Kidney epithelial cell (primary cell): ENCODE data around the gene FCGR3A. TPM values are rescaled to one million over a fixed set of nuclear protein-coding genes. Genes with fewer than 3 reads are reported as not detected.
"Not testable (repeated sequence)": the region's sequence is repeated elsewhere in the genome, so short reads cannot be mapped to it uniquely, and the experiment has no call there.

Experiments used
- DNase-seq: peaks from one replicate; pipeline ENCODE4 v3.0.0-alpha.2; 2010; ENCODE audit warnings: low read depth
- H3K27me3 ChIP-seq: 2 replicates; pipeline ENCODE4 v1.6.0; 2011; ENCODE audit warnings: low read length; ENCODE audit not compliant: control insufficient read depth, insufficient read depth
- H3K36me3 ChIP-seq: 2 replicates; pipeline ENCODE4 v1.5.1; 2011; ENCODE audit warnings: low read length; ENCODE audit not compliant: control insufficient read depth, insufficient read depth
- H3K4me3 ChIP-seq: 2 replicates; pipeline ENCODE4 v1.5.1; 2011; ENCODE audit warnings: low read depth, mild to moderate bottlenecking, control low read depth, low read length
- total RNA-seq: library from RNA; depleted of rRNA; stranded (reverse); fragments of >200 nt; gene quantifications from 2 replicates; pipeline ENCODE4 v1.2.3, GENCODE V29; 2015
- TF ChIP-seq, protein P1 (sequence below): IDR thresholded peaks from 2 replicates; pipeline ENCODE4 v1.5.1; 2011; ENCODE audit warnings: mild to moderate bottlenecking, moderate library complexity, low read length, control low read depth, inconsistent platforms; ENCODE audit not compliant: insufficient read depth, poor library complexity, severe bottlenecking

Gene FCGR3A
- total RNA-seq, 1 donor from 2014 or later = 0.79 TPM

DNA sequence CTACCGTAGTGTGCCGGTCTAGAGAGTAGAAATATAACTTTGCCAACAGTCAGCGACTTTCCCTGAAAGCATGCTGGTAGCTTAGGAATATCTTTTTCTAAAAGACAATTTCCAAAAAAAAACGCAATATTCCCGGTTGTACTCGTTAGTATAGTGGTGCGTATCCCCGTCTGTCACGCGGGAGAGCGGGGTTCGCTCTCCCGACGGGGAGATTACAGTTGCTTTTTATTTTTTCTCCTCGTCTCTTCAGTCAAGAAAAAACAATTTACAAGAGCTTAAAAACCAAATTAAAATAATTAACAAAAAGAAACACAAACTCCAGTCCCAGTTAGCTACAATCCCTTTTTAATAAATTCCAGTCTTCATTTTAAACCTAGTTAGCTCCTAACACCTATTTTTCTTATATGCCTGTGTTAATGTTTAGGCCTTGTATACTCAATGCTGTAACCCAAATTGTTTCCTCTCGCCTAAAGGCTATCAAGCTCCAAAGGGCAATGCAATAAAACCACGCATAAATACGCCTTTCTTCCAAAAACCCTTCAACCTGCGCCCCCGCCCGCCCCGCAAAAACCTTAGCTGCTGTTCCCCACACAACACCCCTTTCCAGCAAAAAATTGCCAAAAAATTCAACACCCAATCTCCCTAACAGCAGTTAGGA lies 17.5 kb downstream of the FCGR3A start:
- H3K4me3 ChIP-seq = no peak overlapping the region
- no peaks in the 10 kb centered on the region for H3K27me3 ChIP-seq
- no peaks in the 10 kb centered on the region for H3K36me3 ChIP-seq
- TF ChIP-seq, protein P1, sequence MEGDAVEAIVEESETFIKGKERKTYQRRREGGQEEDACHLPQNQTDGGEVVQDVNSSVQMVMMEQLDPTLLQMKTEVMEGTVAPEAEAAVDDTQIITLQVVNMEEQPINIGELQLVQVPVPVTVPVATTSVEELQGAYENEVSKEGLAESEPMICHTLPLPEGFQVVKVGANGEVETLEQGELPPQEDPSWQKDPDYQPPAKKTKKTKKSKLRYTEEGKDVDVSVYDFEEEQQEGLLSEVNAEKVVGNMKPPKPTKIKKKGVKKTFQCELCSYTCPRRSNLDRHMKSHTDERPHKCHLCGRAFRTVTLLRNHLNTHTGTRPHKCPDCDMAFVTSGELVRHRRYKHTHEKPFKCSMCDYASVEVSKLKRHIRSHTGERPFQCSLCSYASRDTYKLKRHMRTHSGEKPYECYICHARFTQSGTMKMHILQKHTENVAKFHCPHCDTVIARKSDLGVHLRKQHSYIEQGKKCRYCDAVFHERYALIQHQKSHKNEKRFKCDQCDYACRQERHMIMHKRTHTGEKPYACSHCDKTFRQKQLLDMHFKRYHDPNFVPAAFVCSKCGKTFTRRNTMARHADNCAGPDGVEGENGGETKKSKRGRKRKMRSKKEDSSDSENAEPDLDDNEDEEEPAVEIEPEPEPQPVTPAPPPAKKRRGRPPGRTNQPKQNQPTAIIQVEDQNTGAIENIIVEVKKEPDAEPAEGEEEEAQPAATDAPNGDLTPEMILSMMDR = no peak
- DNase-seq = no peak

DNA sequence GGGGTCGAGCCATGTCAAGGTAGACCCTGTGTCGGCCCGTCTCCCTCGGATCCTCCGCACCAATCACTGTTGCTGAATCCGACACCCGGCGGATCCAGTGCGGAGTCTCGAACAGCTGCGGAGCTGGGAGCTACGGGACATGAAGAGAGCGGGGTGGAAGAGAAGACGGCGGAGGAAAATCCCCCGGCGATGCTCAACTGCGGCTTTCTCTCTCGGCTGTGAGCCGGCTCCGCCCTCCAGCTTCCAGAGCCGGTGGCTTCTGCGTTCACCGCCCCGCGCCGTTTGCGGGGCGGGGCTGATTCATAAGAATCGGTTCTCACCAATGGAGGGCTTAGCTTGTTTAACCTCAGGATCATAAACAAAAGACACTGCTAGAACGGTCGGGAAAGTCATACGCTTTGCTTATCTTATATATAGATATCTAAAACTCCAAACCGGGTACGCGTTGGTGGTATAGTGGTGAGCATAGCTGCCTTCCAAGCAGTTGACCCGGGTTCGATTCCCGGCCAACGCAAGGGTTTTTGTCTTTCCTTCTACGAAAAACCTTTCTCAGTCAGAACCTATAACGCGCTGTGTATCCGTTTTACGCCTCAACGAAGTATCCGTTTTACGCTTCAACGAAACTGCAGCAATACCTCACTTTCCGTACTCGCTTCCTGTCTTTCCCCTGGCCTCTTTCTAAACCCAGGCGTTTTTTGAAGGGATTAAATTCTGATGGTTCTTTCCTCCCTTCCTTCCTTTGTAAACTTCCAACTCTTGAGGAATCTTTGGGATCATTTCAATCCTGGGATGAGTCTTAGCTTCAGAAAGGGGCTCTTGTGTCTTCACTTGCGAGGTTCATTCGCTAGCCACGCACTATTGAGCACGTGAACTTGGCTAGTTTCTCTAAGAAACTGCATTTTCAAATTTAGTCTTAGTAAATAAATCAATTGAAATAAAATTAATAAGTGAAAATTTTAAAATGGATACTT lies 18.7 kb downstream of the FCGR3A start:
- not testable (repeated sequence) for H3K27me3 ChIP-seq
- H3K4me3 ChIP-seq = peak overlapping the region; percentile 65

DNA sequence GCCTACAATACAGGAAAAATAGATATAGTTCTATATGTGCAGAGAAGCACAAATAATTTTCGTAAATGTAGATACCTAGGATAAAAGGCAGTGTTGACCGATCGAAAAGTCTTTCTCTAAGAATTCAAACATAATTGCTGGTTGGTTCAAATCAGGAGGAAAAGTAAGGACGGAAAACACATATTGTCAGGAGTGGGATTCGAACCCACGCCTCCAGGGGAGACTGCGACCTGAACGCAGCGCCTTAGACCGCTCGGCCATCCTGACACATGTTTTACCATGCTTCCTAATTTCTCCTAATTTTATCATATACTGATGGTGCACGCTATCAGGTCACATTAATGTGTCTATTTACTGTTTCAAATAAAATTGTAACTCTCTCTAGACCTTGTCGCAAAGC lies 19.5 kb downstream of the FCGR3A start:
- not testable (repeated sequence) for H3K27me3 ChIP-seq, H3K36me3 ChIP-seq, DNase-seq
- H3K4me3 ChIP-seq = peak overlapping the region; percentile 65

More for the DNA sequence above, 18.7 kb downstream of the FCGR3A start:
- H3K36me3 ChIP-seq = not testable (repeated sequence)
- peak; percentile 70 for DNase-seq

DNA sequence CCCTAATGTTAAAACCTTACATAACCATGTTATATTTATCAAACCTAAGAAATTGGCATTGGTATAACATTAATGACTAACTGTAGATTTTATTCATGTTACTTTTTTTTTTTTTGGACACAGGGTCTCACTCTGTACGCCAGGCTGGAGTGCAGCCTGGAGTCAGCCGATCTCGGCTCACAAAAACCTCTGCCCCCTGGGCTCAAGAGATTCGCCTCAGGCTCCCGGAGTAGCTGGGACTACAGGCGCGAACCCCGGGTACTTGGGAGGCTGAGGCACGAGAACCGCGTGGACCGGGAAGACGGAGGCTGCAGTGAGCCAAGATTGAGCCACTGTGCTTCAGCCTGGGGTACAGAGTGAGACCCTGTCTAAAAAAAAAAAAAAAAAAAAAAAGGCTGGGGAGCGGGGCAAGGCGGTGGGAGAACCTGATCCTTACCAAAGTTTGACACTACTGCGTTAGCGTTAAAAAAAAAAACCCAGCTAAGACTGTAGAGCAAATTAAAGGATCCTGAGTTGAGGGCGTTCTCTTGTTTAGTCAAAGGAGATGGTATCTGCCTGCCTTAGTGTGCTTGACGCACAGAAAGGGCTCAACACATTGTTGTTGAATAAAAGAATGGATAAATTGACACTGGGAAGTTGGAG lies 20.0 kb downstream of the FCGR3A start:
- not testable (repeated sequence) for DNase-seq, H3K27me3 ChIP-seq, H3K36me3 ChIP-seq
- H3K4me3 ChIP-seq = peak overlapping the region; percentile 5

DNA sequence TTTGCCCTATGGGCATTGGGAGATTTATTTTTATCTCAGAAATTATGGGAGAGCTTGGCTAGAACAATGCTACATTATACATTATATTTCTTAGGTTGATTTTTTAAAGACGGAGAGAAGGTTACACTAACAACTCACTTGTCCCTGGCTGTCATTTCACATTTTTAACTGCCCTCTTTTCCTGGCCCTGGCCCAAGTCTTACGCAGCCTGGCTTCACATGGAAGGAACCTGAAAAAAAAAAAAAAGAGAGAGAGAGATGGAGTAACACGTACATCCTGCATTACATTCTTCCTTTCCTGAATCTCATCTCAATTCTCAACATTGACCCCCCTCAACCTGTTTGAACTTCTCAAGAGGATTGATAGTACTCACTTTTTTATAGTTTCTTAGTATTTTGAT lies 21.1 kb downstream of the FCGR3A start:
- not testable (repeated sequence) for DNase-seq, H3K27me3 ChIP-seq, H3K4me3 ChIP-seq, H3K36me3 ChIP-seq

DNA sequence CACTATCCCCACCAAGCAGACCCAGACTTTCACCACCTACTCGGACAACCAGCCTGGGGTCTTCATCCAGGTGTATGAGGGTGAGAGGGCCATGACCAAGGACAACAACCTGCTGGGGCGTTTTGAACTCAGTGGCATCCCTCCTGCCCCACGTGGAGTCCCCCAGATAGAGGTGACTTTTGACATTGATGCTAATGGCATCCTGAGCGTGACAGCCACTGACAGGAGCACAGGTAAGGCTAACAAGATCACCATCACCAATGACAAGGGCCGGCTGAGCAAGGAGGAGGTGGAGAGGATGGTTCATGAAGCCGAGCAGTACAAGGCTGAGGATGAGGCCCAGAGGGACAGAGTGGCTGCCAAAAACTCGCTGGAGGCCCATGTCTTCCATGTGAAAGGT lies 23.7 kb downstream of the FCGR3A start:
- not testable (repeated sequence) for H3K36me3 ChIP-seq

DNA sequence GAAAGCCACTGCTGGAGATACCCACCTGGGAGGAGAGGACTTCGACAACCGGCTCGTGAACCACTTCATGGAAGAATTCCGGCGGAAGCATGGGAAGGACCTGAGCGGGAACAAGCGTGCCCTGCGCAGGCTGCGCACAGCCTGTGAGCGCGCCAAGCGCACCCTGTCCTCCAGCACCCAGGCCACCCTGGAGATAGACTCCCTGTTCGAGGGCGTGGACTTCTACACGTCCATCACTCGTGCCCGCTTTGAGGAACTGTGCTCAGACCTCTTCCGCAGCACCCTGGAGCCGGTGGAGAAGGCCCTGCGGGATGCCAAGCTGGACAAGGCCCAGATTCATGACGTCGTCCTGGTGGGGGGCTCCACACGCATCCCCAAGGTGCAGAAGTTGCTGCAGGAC lies 24.3 kb downstream of the FCGR3A start:
- DNase-seq, H3K27me3 ChIP-seq, H3K36me3 ChIP-seq: not testable (repeated sequence)
- H3K4me3 ChIP-seq = peak overlapping the region; percentile 29

More for the DNA sequence above, 23.7 kb downstream of the FCGR3A start:
- H3K4me3 ChIP-seq, H3K27me3 ChIP-seq, DNase-seq: not testable (repeated sequence)

DNA sequence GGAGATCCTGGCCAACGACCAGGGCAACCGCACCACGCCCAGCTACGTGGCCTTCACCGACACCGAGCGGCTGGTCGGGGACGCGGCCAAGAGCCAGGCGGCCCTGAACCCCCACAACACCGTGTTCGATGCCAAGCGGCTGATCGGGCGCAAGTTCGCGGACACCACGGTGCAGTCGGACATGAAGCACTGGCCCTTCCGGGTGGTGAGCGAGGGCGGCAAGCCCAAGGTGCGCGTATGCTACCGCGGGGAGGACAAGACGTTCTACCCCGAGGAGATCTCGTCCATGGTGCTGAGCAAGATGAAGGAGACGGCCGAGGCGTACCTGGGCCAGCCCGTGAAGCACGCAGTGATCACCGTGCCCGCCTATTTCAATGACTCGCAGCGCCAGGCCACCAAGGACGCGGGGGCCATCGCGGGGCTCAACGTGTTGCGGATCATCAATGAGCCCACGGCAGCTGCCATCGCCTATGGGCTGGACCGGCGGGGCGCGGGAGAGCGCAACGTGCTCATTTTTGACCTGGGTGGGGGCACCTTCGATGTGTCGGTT lies 24.8 kb downstream of the FCGR3A start:
- H3K27me3 ChIP-seq, DNase-seq, H3K36me3 ChIP-seq: not testable (repeated sequence)
- peak overlapping the region; percentile 29 for H3K4me3 ChIP-seq

DNA sequence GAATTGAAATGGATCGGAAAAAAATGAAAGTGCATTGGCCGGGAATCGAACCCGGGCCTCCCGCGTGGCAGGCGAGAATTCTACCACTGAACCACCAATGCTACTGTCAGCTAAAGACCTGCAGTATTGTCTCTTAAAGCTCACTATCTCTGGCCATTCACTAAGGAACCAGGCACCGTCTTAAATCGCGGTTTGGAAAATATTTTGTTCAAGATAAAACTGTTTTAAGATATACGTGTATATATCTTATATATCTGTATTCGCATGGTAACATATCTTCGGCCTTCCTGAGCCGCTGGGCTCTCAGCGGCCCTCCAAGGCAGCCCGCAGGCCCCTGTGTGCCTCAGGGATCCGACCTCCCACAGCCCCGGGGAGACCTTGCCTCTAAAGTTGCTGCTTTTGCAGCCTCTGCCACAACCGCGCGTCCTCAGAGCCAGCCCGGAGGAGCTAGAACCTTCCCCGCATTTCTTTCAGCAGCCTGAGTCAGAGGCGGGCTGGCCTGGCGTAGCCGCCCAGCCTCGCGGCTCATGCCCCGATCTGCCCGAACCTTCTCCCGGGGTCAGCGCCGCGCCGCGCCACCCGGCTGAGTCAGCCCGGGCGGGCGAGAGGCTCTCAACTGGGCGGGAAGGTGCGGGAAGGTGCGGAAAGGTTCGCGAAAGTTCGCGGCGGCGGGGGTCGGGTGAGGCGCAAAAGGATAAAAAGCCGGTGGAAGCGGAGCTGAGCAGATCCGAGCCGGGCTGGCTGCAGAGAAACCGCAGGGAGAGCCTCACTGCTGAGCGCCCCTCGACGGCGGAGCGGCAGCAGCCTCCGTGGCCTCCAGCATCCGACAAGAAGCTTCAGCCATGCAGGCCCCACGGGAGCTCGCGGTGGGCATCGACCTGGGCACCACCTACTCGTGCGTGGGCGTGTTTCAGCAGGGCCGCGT lies 25.5 kb downstream of the FCGR3A start, which contains the start of gene HSPA6:
HSPA6 (plus strand) TSS at position 724 of the 925 bp plus-strand sequence; CDS start at position 843, 119 bp downstream.
- H3K4me3 ChIP-seq = peak within 1 kb of the TSS; percentile 60
- H3K27me3 ChIP-seq, H3K36me3 ChIP-seq, DNase-seq: not testable (repeated sequence)

DNA sequence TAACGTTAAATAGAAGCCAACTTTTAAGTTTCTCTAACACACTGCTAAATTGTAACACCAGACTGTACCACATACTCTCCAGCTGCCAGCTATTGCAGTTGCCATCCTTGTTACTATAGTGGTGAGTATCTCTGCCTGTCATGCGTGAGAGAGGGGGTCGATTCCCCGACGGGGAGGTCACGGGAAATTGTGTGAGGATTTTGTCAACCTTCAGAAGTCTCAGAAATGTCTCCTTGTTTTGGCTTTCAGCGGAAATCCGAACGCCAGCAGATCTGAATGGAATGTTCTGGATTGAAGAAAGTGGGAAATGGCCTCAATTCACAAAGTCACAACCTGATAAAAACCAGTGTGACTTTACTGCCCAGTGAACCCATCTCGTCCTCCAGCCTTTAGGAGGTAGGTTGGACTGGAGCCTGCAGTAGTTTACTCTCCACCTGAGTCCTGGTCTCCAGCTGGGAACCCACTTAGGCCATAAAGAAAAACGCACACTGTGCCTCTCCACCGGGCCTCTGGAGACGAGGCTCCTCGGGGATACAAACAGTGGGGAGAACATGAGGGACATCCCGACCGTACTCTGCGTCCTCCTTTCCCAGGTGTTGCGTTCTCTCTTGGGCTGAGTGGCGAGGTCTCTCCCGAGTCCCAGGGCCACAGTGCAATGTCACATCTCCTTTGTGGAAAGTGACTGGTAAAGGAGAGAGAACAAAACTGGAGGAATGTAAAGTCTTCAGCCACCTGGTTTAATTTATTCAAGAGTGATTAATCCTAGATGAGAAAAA lies 26.4 kb downstream of the FCGR3A start:
- not testable (repeated sequence) for DNase-seq, H3K36me3 ChIP-seq, H3K27me3 ChIP-seq, H3K4me3 ChIP-seq

DNA sequence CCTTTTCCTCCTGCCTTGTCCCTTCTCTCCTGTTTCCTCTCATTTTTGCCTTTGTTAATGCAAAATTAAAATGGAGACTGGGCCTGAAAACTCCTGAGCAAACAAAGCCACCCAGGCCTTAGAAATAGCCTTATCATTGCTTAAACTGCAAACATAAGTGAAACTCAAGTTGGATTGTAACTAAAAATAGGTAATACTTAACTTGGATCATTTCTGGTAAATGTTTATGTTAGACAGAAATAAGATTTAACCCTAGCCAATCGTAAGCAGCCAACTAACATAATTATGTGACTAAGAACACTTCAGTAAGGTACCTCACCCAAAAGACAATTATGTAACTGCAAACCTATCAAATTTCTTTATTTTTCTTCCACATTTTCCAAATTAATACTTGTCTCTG lies 35.7 kb downstream of the FCGR3A start:
- not testable (repeated sequence) for H3K36me3 ChIP-seq, H3K4me3 ChIP-seq, DNase-seq, H3K27me3 ChIP-seq

DNA sequence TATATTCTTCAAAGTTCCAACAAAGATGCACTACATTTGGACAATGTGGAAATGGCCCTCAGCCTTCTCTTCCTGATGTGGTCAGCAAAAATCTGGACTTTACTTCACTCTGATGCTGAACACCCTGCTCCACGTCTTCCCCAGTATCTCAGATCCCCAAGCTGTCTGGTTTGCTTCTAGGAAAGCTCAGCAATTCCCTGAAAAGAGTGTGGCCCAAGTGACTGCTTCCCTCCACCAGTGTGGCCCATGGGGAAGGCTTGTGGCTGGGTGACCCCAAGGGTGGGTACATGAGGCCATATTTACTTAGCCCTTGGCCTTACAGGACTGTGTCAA lies 36.2 kb downstream of the FCGR3A start:
- not testable (repeated sequence) for DNase-seq, H3K27me3 ChIP-seq, H3K36me3 ChIP-seq, H3K4me3 ChIP-seq
